ENCODE results near the gene SPDL1.

DNA sequence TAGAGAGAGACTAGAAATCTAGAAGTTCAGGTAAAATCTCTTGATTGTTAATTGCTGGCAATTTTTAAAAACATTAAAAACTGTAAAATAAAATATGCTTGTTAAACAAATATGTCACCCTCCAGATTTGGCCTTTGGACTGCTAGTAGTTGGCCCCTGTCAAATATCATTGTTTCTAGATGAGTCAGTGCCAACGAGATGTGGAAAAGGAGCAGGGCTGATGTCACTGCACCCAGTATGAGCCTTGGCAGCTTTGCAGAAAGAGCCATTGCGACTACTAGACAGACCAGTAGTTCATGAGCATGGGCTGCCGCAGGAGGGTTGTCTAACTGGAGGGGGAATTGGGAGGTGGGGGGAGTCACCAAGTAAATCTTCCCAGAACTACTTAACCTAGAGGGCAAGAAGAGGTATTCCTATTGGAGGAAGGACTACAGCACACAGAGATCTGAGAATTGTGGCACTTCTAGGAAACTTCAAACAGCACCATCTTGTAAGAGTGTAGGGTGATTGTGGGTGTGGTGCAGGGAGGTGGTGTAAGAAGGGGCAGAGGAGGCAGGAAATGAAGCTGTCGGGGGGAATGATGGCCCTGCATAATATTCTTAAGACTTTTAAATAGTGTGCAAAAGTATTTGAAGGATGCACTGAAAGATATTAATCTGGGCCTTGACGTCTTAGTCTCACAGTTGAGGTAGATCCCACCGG, 46.4 kb downstream of the SPDL1 start:
- TF ChIP-seq EZH2 (IDR thresholded peaks at IDR 0.05; ENCODE audit: borderline replicate concordance, insufficient read depth, low read depth, low read length, poor library complexity, severe bottlenecking): no peak
- TF ChIP-seq, protein P1, sequence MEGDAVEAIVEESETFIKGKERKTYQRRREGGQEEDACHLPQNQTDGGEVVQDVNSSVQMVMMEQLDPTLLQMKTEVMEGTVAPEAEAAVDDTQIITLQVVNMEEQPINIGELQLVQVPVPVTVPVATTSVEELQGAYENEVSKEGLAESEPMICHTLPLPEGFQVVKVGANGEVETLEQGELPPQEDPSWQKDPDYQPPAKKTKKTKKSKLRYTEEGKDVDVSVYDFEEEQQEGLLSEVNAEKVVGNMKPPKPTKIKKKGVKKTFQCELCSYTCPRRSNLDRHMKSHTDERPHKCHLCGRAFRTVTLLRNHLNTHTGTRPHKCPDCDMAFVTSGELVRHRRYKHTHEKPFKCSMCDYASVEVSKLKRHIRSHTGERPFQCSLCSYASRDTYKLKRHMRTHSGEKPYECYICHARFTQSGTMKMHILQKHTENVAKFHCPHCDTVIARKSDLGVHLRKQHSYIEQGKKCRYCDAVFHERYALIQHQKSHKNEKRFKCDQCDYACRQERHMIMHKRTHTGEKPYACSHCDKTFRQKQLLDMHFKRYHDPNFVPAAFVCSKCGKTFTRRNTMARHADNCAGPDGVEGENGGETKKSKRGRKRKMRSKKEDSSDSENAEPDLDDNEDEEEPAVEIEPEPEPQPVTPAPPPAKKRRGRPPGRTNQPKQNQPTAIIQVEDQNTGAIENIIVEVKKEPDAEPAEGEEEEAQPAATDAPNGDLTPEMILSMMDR (IDR thresholded peaks at IDR 0.05): no peak

Data from B cell (primary cell).